ENCODE measurements around the gene GART. TPM values are rescaled to one million over a fixed set of nuclear protein-coding genes. Genes with fewer than 3 reads are reported as not detected.

GART gene
- total RNA-seq, 1 experiment from 2014 or later, result 241 TPM

DNA sequence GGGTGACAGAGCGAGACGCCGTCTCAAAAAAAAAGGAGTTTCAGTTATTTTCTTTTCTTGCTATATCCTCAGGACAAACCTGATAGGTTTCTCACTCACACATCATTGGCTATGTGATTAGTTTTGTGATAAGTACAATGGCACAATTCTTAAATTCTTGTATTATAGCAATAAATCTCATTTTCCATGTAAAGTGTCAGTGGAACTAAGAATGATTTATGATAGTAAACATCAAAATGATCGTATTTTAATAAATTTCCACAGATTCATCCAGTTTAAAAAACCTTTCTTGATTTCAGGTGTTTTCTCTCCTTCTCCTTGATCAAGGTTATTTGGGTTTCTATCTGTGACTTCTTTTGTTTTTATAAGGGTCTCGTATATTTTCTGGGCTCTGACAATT lies 53.9 kb downstream of the GART start:
- no peak overlapping the region for H2AFZ ChIP-seq (ENCODE audit: low read depth, low read length, poor library complexity, severe bottlenecking)
- H3K9ac ChIP-seq (ENCODE audit: low read length), result no peak overlapping the region
- CTCF ChIA-PET, result no interaction called here
- H3K4me1 ChIP-seq (ENCODE audit: control insufficient read depth in 1 of 2, insufficient read depth in 2 of 2, low read length in 2 of 2), result peaks cover 5 to 10% of the 10 kb centered on the region in 2 experiments; a peak in 2 of 4 replicates
- DNase-seq (ENCODE audit: low read depth, low spot score) (no peak), ATAC-seq (no peak)
- TF ChIP-seq ELF1 (IDR thresholded peaks at IDR 0.05; ENCODE audit: borderline replicate concordance, low read depth), result no peak
- TF ChIP-seq RAD21 (IDR thresholded peaks at IDR 0.05; ENCODE audit: low read depth), result no peak
- no peak for TF ChIP-seq FOSL1 (IDR thresholded peaks at IDR 0.05; ENCODE audit: low read depth)
- TF ChIP-seq, protein P1, sequence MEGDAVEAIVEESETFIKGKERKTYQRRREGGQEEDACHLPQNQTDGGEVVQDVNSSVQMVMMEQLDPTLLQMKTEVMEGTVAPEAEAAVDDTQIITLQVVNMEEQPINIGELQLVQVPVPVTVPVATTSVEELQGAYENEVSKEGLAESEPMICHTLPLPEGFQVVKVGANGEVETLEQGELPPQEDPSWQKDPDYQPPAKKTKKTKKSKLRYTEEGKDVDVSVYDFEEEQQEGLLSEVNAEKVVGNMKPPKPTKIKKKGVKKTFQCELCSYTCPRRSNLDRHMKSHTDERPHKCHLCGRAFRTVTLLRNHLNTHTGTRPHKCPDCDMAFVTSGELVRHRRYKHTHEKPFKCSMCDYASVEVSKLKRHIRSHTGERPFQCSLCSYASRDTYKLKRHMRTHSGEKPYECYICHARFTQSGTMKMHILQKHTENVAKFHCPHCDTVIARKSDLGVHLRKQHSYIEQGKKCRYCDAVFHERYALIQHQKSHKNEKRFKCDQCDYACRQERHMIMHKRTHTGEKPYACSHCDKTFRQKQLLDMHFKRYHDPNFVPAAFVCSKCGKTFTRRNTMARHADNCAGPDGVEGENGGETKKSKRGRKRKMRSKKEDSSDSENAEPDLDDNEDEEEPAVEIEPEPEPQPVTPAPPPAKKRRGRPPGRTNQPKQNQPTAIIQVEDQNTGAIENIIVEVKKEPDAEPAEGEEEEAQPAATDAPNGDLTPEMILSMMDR (IDR thresholded peaks at IDR 0.05 in 2 of 3, conservative IDR thresholded peaks at IDR 0.05 in 1 of 3; ENCODE audit: borderline replicate concordance in 1 of 3, insufficient read depth in 1 of 3, low read depth in 2 of 3, low read length in 2 of 3), result no peak
- TF ChIP-seq POLR2AphosphoS5 (IDR thresholded peaks at IDR 0.05; ENCODE audit: low read depth, low read length), result no peak
- no peak for TF ChIP-seq EZH2 (IDR thresholded peaks at IDR 0.05)
- no peak for TF ChIP-seq TCF7L2 (IDR thresholded peaks at IDR 0.05; ENCODE audit: borderline replicate concordance, extremely low read depth, insufficient read depth, insufficient read length)
- no peak for TF ChIP-seq ZFX (IDR thresholded peaks at IDR 0.05)
- no peak for TF ChIP-seq SP1 (IDR thresholded peaks at IDR 0.05; ENCODE audit: low read depth)
- TF ChIP-seq CBX3 (IDR thresholded peaks at IDR 0.05; ENCODE audit: low read depth), result no peak
- H3K36me3 ChIP-seq (ENCODE audit: control insufficient read depth in 1 of 2, insufficient read depth in 2 of 2, low read length in 2 of 2), result no peaks in the 10 kb centered on the region
- H4K20me1 ChIP-seq (ENCODE audit: insufficient read depth), result no peaks in the 10 kb centered on the region
- no peaks in the 10 kb centered on the region for H3K79me2 ChIP-seq (ENCODE audit: insufficient read depth, low read length)
- no peak overlapping the region for H3K4me3 ChIP-seq (replicated peaks in 1 of 2; ENCODE audit: low read depth in 1 of 2, low read length in 2 of 2)
- H3K4me2 ChIP-seq (ENCODE audit: low read length), result no peak overlapping the region
- intact Hi-C loops (cut with micrococcal nuclease), result no loop called here
- BruUV-seq (replicated peaks), result no TSS peak
- RAD21 ChIA-PET (ENCODE audit: low non-redundant PET in 1 of 2, low total read pairs in 2 of 2, uncharacterized antibody in 2 of 2, unreplicated experiment in 2 of 2), result no interaction called here
- H3K9me2 ChIP-seq (ENCODE audit: insufficient read depth), result no peaks in the 10 kb centered on the region
- H3K9me3 ChIP-seq (ENCODE audit: control insufficient read depth in 1 of 2, insufficient read depth in 1 of 2, low read depth in 1 of 2, low read length in 2 of 2), result no peaks in the 10 kb centered on the region
- no peak overlapping the region for H3K27ac ChIP-seq (ENCODE audit: low read depth, low read length)
- H3K27me3 ChIP-seq (ENCODE audit: insufficient read depth, low read length), result no peaks in the 10 kb centered on the region
- POLR2A ChIA-PET, result no interaction called here

Measured in HCT116 (cell line).